HCT116 (cell line): Measurements from ENCODE around the gene TSKU. TPM values are rescaled to one million over a fixed set of nuclear protein-coding genes. Genes with fewer than 3 reads are reported as not detected.

Experiments
- ATAC-seq: fragments of 200-7000 bp; cut with Tn5 transposase; 2 replicates; pipeline ENCODE4 v1.9.1; 2020; ENCODE audit warnings: mild to moderate bottlenecking, moderate library complexity
- BruUV-seq: library from RNA; stranded (reverse); fragments of 400-500 nt; replicated peaks from 2 replicates; lab custom pipeline; 2021; lab: Mats Ljungman, UMichigan
- CTCF ChIA-PET: fragments of 300-600 bp; sonication (Branson Sonifier 250); formaldehyde crosslinking; loops from one replicate; lab custom pipeline; 2021; ENCODE audit warnings: antibody characterized with exemption; lab: Charles Lee
- POLR2A ChIA-PET: fragments of 300-600, 350-600 bp; sonication (Branson Sonifier 250); formaldehyde crosslinking; loops from one replicate; lab custom pipeline; 2021; ENCODE audit warnings: antibody characterized with exemption; lab: Charles Lee
- RAD21 ChIA-PET, 2 experiments: fragments of 300-600 bp; sonication (Branson Sonifier 250); formaldehyde crosslinking; loops; one replicate each; lab custom pipeline; 2023; ENCODE audit warnings: low total read pairs in 2 of 2; ENCODE audit not compliant: uncharacterized antibody in 2 of 2, unreplicated experiment in 2 of 2, low non-redundant PET in 1 of 2; lab: Charles Lee
- DNase-seq: peaks from one replicate; pipeline ENCODE4 v3.0.0-alpha.2; 2010; ENCODE audit warnings: low read depth, low spot score
- H2AFZ ChIP-seq: fragments of 200-600 bp; shearing (Covaris generic), sonication (generic); 2 replicates; pipeline ENCODE4 v1.6.1; 2017; ENCODE audit warnings: low read depth, mixed run types, mixed read lengths, antibody characterized with exemption, low read length; ENCODE audit not compliant: poor library complexity, severe bottlenecking
- H3K27ac ChIP-seq: 2 replicates; pipeline ENCODE4 v1.5.1; 2012; ENCODE audit warnings: low read depth, low read length
- H3K27me3 ChIP-seq: fragments of 200-600 bp; sonication (generic); 2 replicates; pipeline ENCODE4 v1.6.1; 2016; ENCODE audit warnings: mixed run types, low read length, mixed read lengths; ENCODE audit not compliant: insufficient read depth
- H3K36me3 ChIP-seq, 2 experiments: fragments of 200-500 bp in 1 of 2; fragments of 200-600 bp in 1 of 2; sonication (Bioruptor generic) in 1 of 2; sonication (generic) in 1 of 2; 2 replicates each; pipeline versions ENCODE4 v1.5.1 to v1.6.1; 2014 to 2016; ENCODE audit warnings: low read length in 2 of 2, inconsistent platforms in 1 of 2, mixed read lengths in 1 of 2, mixed run types in 1 of 2; ENCODE audit not compliant: insufficient read depth in 2 of 2, control insufficient read depth in 1 of 2
- H3K4me1 ChIP-seq, 2 experiments: fragments of 200-600 bp in 1 of 2; sonication (generic) in 1 of 2; 2 replicates each; pipeline versions ENCODE4 v1.5.1 to v1.6.1; 2012 to 2017; ENCODE audit warnings: low read length in 2 of 2, inconsistent platforms in 1 of 2, mild to moderate bottlenecking in 1 of 2, mixed read lengths in 1 of 2, mixed run types in 1 of 2, moderate library complexity in 1 of 2; ENCODE audit not compliant: insufficient read depth in 2 of 2, control insufficient read depth in 1 of 2
- H3K4me2 ChIP-seq: fragments of 200-600 bp; sonication (generic); 2 replicates; pipeline ENCODE4 v1.6.1; 2017; ENCODE audit warnings: mixed run types, low read length, mixed read lengths
- H3K4me3 ChIP-seq, 2 experiments: fragments of 200-600 bp in 1 of 2; sonication (generic) in 1 of 2; replicated peaks in 1 of 2; 2 replicates each; pipeline ENCODE4 v1.5.1; 2011 to 2016; ENCODE audit warnings: low read length in 2 of 2, control low read depth in 1 of 2, low read depth in 1 of 2, mild to moderate bottlenecking in 1 of 2, mixed read lengths in 1 of 2, mixed run types in 1 of 2
- H3K79me2 ChIP-seq: fragments of 200-600 bp; sonication (generic); 2 replicates; pipeline ENCODE4 v1.6.1; 2017; ENCODE audit warnings: mild to moderate bottlenecking, mixed run types, low read length, moderate library complexity, mixed read lengths; ENCODE audit not compliant: insufficient read depth
- H3K9ac ChIP-seq: fragments of 200-600 bp; sonication (generic); 2 replicates; pipeline ENCODE4 v1.6.1; 2016; ENCODE audit warnings: low read length, mixed read lengths
- H3K9me2 ChIP-seq: fragments of 200-600 bp; sonication (generic), shearing (Covaris generic); 2 replicates; pipeline ENCODE4 v1.6.1; 2017; ENCODE audit warnings: mixed run types, mild to moderate bottlenecking, moderate library complexity; ENCODE audit not compliant: insufficient read depth
- H3K9me3 ChIP-seq, 2 experiments: fragments of 200-500 bp in 1 of 2; fragments of 200-600 bp in 1 of 2; sonication (Bioruptor generic) in 1 of 2; sonication (generic) in 1 of 2; 2 replicates each; pipeline ENCODE4 v1.6.1; 2014 to 2017; ENCODE audit warnings: low read length in 2 of 2, mixed read lengths in 2 of 2, inconsistent platforms in 1 of 2, low read depth in 1 of 2, mild to moderate bottlenecking in 1 of 2, mixed run types in 1 of 2, moderate library complexity in 1 of 2; ENCODE audit not compliant: control insufficient read depth in 1 of 2, insufficient read depth in 1 of 2
- H4K20me1 ChIP-seq: fragments of 200-600 bp; sonication (generic), shearing (Covaris generic); 2 replicates; pipeline ENCODE4 v1.6.1; 2017; ENCODE audit warnings: mixed run types, mild to moderate bottlenecking, moderate library complexity; ENCODE audit not compliant: insufficient read depth
- CBX3 ChIP-seq: IDR thresholded peaks from 2 replicates; pipeline ENCODE4 v1.6.1; 2012; ENCODE audit warnings: low read depth
- EZH2 ChIP-seq: fragments of 200-600 bp; sonication (generic); IDR thresholded peaks from 2 replicates; pipeline ENCODE4 v1.6.1; 2017; ENCODE audit warnings: antibody characterized with exemption, mixed run types
- FOSL1 ChIP-seq: IDR thresholded peaks from 2 replicates; pipeline ENCODE4 v1.6.1; 2012; ENCODE audit warnings: low read depth
- JUND ChIP-seq: IDR thresholded peaks from 2 replicates; pipeline ENCODE4 v1.6.1; 2012
- TCF7L2 ChIP-seq: IDR thresholded peaks from 2 replicates; pipeline ENCODE4 v1.7.0; 2011; ENCODE audit warnings: borderline replicate concordance, inconsistent platforms; ENCODE audit not compliant: insufficient read depth, insufficient read length; ENCODE audit errors: extremely low read depth
- ZFX ChIP-seq: fragments of 450-650 bp; IDR thresholded peaks from 2 replicates; pipeline ENCODE4 v1.6.1; 2017
- ZNF274 ChIP-seq: fragments of 200-500 bp; sonication (Bioruptor generic); IDR thresholded peaks from 2 replicates; pipeline ENCODE4 v1.6.1; 2014; ENCODE audit warnings: mild to moderate bottlenecking, low read depth, low read length, inconsistent platforms
- intact Hi-C: fragments of 100-400 bp; cut with micrococcal nuclease; formaldehyde crosslinking; loops from 2 replicates; pipeline ENCODE4 v1.10.0; 2022
- total RNA-seq: library from RNA; stranded (reverse); gene quantifications from one replicate; pipeline ENCODE4 v1.2.1, GENCODE V29; 2021; ENCODE audit not compliant: unreplicated experiment
- TF ChIP-seq, protein P1 (sequence below): IDR thresholded peaks from 2 replicates; pipeline ENCODE4 v1.6.1; 2012
- TF ChIP-seq, protein P2 (sequence below), 3 experiments: fragments of 200-600 bp in 1 of 3; sonication (generic) in 1 of 3; IDR thresholded peaks in 2 of 3; conservative IDR thresholded peaks in 1 of 3; 2 replicates each; pipeline ENCODE4 v1.5.1; 2012 to 2017; ENCODE audit warnings: low read depth in 2 of 3, low read length in 2 of 3, antibody characterized with exemption in 1 of 3, borderline replicate concordance in 1 of 3, control low read depth in 1 of 3, mild to moderate bottlenecking in 1 of 3, mixed read lengths in 1 of 3, mixed run types in 1 of 3, moderate library complexity in 1 of 3; ENCODE audit not compliant: insufficient read depth in 1 of 3

The TSKU gene
- total RNA-seq, 1 experiment from 2014 or later: 21.9 TPM

DNA sequence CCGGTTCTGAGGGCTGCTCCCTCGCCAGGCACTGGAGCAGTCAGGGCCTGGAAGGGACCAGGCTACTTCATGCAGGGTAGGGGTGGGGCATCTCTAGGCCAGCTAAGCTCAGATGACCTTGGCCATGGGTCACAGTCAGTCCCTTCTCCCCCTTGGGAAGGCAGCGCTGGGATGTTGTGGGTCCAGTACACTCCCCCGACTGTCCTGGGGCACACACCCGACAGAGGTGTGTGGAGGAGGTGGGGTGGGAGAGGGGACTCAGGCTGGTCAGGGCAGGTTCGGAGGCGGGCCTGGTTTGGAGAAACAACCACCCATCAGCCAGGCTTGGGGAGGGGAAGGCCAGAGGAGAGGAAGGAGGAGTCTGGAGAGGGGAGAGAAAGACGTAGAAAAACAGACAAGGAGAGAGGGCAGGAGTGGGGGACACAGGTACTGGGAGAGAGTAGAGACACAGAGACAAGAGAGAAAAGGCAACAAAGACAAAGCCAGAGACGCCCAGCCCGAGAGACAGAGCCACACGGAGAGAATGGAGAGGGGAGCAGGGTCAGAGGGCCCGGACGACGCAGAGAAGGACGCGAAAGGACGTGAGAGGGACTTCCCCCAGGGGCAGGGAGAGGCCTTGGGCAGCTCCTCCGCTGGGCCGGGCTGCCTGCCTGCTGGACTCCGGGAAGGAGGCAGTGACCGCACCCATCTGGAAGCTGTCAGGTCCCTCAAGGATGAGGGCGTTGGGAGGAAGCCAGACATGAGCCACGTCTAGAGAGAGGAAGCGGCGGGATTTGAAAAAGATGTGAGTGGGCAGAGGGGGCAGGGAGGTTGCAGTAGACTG, 30.6 kb upstream of the TSKU start:
- TF ChIP-seq TCF7L2 (no peak), FOSL1 (no peak), ZNF274 (no peak), CBX3 (no peak), JUND (no peak), ZFX (no peak)
- TF ChIP-seq, protein P1, sequence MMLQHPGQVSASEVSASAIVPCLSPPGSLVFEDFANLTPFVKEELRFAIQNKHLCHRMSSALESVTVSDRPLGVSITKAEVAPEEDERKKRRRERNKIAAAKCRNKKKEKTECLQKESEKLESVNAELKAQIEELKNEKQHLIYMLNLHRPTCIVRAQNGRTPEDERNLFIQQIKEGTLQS: no peak
- TF ChIP-seq, all 23 proteins: peak for 0
- no TSS peak for BruUV-seq
- no peak overlapping the region for H3K9ac ChIP-seq
- H3K27ac ChIP-seq: no peak overlapping the region
- no peaks in the 10 kb centered on the region for H3K4me1 ChIP-seq
- POLR2A ChIA-PET: no interaction called here
- ATAC-seq (no peak), DNase-seq (no peak)
- RAD21 ChIA-PET: no interaction called here
- H3K27me3 ChIP-seq: no peaks in the 10 kb centered on the region
- H3K79me2 ChIP-seq: no peaks in the 10 kb centered on the region
- no peak overlapping the region for H3K4me2 ChIP-seq
- no peak overlapping the region for H3K4me3 ChIP-seq
- intact Hi-C loops: no loop called here
- no peaks in the 10 kb centered on the region for H4K20me1 ChIP-seq
- CTCF ChIA-PET: no interaction called here
- H3K9me3 ChIP-seq: no peaks in the 10 kb centered on the region
- no peaks in the 10 kb centered on the region for H3K36me3 ChIP-seq
- H2AFZ ChIP-seq: no peak overlapping the region
- H3K9me2 ChIP-seq: no peaks in the 10 kb centered on the region

DNA sequence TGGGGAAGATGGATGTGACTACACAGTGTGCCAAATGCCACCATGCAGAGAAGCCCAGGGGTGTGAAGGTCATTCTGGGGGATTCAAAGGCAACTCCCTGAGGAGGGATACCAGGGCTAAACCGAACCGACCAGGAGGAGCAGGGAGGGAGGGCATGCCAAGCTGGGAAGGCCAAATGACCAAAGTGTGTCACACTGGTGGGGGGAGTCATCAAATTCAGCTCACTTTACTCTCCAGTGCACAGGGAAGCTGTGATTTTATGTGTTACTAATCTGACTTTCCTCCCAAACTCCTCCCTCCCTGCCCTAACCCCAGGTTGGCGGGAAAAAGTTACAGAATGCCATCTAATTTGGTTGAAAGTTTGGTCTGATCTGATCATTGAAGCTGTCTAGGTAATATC, 29.7 kb upstream of the TSKU start:
- RAD21 ChIA-PET: no interaction called here
- POLR2A ChIA-PET: no interaction called here
- no peak overlapping the region for H3K4me3 ChIP-seq
- H3K27ac ChIP-seq: no peak overlapping the region
- no TSS peak for BruUV-seq
- no peaks in the 10 kb centered on the region for H3K79me2 ChIP-seq
- TF ChIP-seq EZH2: no peak
- TF ChIP-seq, protein P2, sequence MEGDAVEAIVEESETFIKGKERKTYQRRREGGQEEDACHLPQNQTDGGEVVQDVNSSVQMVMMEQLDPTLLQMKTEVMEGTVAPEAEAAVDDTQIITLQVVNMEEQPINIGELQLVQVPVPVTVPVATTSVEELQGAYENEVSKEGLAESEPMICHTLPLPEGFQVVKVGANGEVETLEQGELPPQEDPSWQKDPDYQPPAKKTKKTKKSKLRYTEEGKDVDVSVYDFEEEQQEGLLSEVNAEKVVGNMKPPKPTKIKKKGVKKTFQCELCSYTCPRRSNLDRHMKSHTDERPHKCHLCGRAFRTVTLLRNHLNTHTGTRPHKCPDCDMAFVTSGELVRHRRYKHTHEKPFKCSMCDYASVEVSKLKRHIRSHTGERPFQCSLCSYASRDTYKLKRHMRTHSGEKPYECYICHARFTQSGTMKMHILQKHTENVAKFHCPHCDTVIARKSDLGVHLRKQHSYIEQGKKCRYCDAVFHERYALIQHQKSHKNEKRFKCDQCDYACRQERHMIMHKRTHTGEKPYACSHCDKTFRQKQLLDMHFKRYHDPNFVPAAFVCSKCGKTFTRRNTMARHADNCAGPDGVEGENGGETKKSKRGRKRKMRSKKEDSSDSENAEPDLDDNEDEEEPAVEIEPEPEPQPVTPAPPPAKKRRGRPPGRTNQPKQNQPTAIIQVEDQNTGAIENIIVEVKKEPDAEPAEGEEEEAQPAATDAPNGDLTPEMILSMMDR (IDR thresholded peaks at IDR 0.05 in 2 of 3, conservative IDR thresholded peaks at IDR 0.05 in 1 of 3; ENCODE audit: borderline replicate concordance in 1 of 3, insufficient read depth in 1 of 3, low read depth in 2 of 3, low read length in 2 of 3): no peak
- no peaks in the 10 kb centered on the region for H3K9me3 ChIP-seq
- intact Hi-C loops: no loop called here
- no peaks in the 10 kb centered on the region for H4K20me1 ChIP-seq
- H2AFZ ChIP-seq: no peak overlapping the region
- no peak for ATAC-seq
- no peak overlapping the region for H3K9ac ChIP-seq
- no peaks in the 10 kb centered on the region for H3K36me3 ChIP-seq
- H3K9me2 ChIP-seq: no peaks in the 10 kb centered on the region
- H3K27me3 ChIP-seq: no peaks in the 10 kb centered on the region
- no peak overlapping the region for H3K4me2 ChIP-seq
- H3K4me1 ChIP-seq: no peaks in the 10 kb centered on the region
- CTCF ChIA-PET: no interaction called here
- DNase-seq: no peak
